HFFc6 (cell line): Measurements from ENCODE around the gene TRPM2. TPM values are rescaled to one million over a fixed set of nuclear protein-coding genes. Genes with fewer than 3 reads are reported as not detected.

Source experiments
- DNase-seq: peaks from one replicate; pipeline ENCODE4 v3.0.0-alpha.2; 2018
- H3K27ac Mint-ChIP-seq: 2 replicates; pipeline ENCODE4 v1.8.0; 2020; ENCODE audit warnings: mild to moderate bottlenecking, mixed read lengths
- H3K27me3 Mint-ChIP-seq: 2 replicates; pipeline ENCODE4 v1.8.0; 2021; ENCODE audit warnings: mild to moderate bottlenecking, moderate library complexity, mixed read lengths; ENCODE audit not compliant: insufficient read depth
- H3K36me3 Mint-ChIP-seq: 2 replicates; pipeline ENCODE4 v1.8.0; 2021; ENCODE audit warnings: low read depth, mixed read lengths
- H3K4me1 Mint-ChIP-seq: 2 replicates; pipeline ENCODE4 v1.8.0; 2020; ENCODE audit warnings: low read depth, mixed read lengths
- H3K4me3 Mint-ChIP-seq: 2 replicates; pipeline ENCODE4 v1.8.0; 2020; ENCODE audit warnings: mild to moderate bottlenecking, moderate library complexity, mixed read lengths
- H3K9me3 Mint-ChIP-seq: 2 replicates; pipeline ENCODE4 v1.8.0; 2020; ENCODE audit warnings: mild to moderate bottlenecking, mixed read lengths
- total RNA-seq, 6 experiments: library from RNA; stranded (reverse); fragmentation: NEBNext Ultra II Directional; extraction: Animal tissue kit (Norgen Biotek cat#: 25700); gene quantifications; 2 replicates in 1 of 6; 3 replicates in 5 of 6; pipeline ENCODE4 v1.2.3, GENCODE V29; 2021
- TF ChIP-seq, protein P1 (sequence below): fragments of 200-600 bp; sonication (generic); IDR thresholded peaks from 2 replicates; pipeline ENCODE4 v1.5.0; 2021; ENCODE audit warnings: antibody characterized with exemption, mild to moderate bottlenecking

TRPM2 gene
- total RNA-seq, 6 experiments from 2014 or later = 0.09 to 0.31 (median 0.20) TPM; not detected in 2

DNA sequence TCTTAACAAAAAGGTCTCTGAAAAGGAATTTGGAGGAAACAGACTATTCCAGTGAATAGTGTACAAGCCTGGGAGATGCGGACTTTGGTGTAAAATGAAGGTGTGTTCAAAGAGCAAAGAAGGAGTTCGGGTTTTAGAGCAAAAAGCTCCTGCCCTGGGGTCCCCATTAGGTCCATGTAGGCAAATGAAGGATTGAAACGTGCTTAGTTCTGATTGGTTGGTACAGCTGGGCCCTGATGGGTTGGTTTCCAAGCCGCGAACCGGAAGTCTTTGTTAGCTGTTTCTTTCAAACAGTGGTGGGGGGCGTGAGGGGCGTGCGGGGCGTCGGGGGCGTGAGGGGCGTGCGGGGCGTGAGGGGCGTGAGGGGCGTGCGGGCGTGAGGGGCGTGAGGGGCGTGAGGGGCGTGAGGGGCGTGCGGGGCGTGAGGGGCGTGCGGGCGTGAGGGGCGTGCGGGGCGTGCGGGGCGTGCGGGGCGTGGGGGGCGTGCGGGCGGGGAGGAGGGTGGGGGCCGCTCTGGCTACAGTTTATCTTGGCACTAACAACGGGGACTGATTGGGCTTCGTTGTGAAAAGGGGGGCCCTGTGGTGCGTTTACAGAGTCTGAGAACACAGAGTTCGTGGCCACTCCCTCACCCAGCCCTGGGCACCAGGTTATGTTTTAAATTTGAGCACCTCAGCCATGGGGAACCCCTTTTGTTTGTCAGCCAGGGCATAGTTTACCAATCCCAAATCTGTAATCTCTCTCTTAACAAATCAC is 131.3 kb downstream of the TRPM2 start:
- H3K27ac Mint-ChIP-seq = no peak overlapping the region
- peaks cover 13% of the 10 kb centered on the region for H3K27me3 Mint-ChIP-seq
- no peak overlapping the region for H3K4me3 Mint-ChIP-seq
- H3K9me3 Mint-ChIP-seq = no peaks in the 10 kb centered on the region
- TF ChIP-seq, protein P1, sequence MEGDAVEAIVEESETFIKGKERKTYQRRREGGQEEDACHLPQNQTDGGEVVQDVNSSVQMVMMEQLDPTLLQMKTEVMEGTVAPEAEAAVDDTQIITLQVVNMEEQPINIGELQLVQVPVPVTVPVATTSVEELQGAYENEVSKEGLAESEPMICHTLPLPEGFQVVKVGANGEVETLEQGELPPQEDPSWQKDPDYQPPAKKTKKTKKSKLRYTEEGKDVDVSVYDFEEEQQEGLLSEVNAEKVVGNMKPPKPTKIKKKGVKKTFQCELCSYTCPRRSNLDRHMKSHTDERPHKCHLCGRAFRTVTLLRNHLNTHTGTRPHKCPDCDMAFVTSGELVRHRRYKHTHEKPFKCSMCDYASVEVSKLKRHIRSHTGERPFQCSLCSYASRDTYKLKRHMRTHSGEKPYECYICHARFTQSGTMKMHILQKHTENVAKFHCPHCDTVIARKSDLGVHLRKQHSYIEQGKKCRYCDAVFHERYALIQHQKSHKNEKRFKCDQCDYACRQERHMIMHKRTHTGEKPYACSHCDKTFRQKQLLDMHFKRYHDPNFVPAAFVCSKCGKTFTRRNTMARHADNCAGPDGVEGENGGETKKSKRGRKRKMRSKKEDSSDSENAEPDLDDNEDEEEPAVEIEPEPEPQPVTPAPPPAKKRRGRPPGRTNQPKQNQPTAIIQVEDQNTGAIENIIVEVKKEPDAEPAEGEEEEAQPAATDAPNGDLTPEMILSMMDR = no peak
- DNase-seq = no peak
- no peaks in the 10 kb centered on the region for H3K4me1 Mint-ChIP-seq
- no peaks in the 10 kb centered on the region for H3K36me3 Mint-ChIP-seq

DNA sequence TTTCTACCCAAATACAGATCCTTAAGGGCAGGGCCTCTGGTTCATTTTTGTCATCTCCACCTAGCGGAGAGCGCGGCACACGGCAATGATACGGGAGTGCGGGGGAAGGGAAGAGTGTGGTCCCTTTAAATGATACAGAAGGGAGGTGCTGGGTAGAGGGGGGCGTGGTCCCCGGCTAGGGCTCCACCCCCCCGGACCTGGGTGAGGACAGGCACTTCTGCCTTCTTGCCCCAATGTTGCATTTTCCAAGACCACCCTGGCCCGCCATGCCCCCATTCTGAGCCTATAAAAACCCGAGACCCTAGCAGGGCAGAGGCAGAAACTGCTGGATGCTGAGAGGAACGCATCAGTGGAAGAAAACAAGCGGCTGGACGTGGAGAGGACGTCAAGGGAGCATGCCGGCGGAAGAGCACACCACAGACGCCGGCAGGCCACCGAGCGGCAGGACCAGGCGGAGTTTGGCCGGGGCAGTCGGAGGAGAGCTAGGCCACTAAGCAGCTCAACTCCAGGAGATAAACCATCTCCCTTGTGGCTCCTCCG is 131.9 kb downstream of the TRPM2 start:
- H3K4me3 Mint-ChIP-seq = no peak overlapping the region; the same call in 1 of the 2 replicates
- TF ChIP-seq, protein P1 = no peak; the same call in 1 of the 2 replicates
- no peaks in the 10 kb centered on the region for H3K9me3 Mint-ChIP-seq
- no peaks in the 10 kb centered on the region for H3K36me3 Mint-ChIP-seq
- no peak for DNase-seq
- no peaks in the 10 kb centered on the region for H3K4me1 Mint-ChIP-seq
- peaks cover 13% of the 10 kb centered on the region for H3K27me3 Mint-ChIP-seq
- H3K27ac Mint-ChIP-seq = no peak overlapping the region

GRCh38 chr21:44485796-44486195 is 132.4 kb downstream of the TRPM2 start:
- TF ChIP-seq, protein P1 = no peak
- Mint-ChIP-seq H3K4me1 (no peaks in the 10 kb centered on the region), H3K36me3 (no peaks in the 10 kb centered on the region), H3K27ac (no peak overlapping the region), H3K9me3 (no peaks in the 10 kb centered on the region), H3K4me3 (no peak overlapping the region; the same call in 1 of the 2 replicates), H3K27me3 (peaks cover 13% of the 10 kb centered on the region)
- DNase-seq = no peak

DNA sequence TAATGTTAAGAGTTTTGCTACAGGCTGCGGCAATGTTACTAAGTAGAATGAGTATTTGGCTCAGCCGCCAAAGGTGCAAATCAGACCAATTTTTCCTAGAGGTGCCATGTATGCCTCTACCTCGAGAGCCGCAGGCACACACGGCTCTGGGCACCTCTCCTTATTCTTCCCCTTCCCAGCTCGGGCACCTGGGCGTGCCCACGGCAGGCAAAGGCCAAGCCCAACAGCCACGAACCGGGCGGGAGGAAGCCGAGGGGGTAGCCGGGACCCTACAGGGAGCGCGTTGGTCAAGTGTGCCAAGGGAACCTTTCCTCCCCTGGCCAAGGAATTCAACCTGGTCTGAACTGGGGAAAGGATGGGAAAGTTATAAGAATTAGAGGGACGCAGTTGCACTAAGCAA is 132.9 kb downstream of the TRPM2 start:
- no peaks in the 10 kb centered on the region for H3K36me3 Mint-ChIP-seq
- H3K27me3 Mint-ChIP-seq = peaks cover 13% of the 10 kb centered on the region
- DNase-seq = no peak
- no peaks in the 10 kb centered on the region for H3K9me3 Mint-ChIP-seq
- no peak overlapping the region for H3K4me3 Mint-ChIP-seq
- no peak overlapping the region for H3K27ac Mint-ChIP-seq
- TF ChIP-seq, protein P1 = no peak
- no peaks in the 10 kb centered on the region for H3K4me1 Mint-ChIP-seq

DNA sequence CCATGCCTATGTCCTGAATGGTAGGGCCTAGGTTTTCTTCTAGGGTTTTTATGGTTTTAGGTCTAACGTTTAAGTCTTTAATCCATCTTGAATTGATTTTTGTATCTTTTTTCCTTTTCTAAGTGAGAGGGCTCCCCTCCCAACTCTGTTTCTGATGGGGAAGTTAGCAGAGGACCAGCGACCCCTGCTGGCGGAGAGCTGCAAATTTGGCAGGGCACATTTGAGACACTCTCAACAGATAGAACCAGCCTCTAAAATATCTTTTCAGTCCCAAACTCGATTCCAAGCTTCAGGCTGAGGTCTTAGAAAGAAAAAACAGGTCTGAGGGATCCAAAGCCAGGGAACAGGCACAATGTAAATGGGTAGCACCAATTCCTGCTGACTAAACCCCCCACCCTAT is 134.4 kb downstream of the TRPM2 start:
- H3K9me3 Mint-ChIP-seq = peaks cover 13% of the 10 kb centered on the region
- H3K36me3 Mint-ChIP-seq = peaks cover 10% of the 10 kb centered on the region
- H3K27ac Mint-ChIP-seq = no peak overlapping the region
- H3K4me1 Mint-ChIP-seq = no peaks in the 10 kb centered on the region
- DNase-seq = peak; percentile 9
- H3K27me3 Mint-ChIP-seq = peaks cover 8% of the 10 kb centered on the region; the same call in 1 of the 2 replicates
- no peak overlapping the region for H3K4me3 Mint-ChIP-seq
- TF ChIP-seq, protein P1 = peak; percentile 85
